HepG2 (cell line): ENCODE measurements around the gene WNK2. TPM values are rescaled to one million over a fixed set of nuclear protein-coding genes. Genes with fewer than 3 reads are reported as not detected.

Experiments
- ATAC-seq: fragments of 200-7000 bp; cut with Tn5 transposase; 3 replicates; pipeline ENCODE4 v1.9.1; 2020; ENCODE audit warnings: mild to moderate bottlenecking, moderate library complexity
- BruUV-seq: library from RNA; stranded (reverse); fragments of 400-500 nt; replicated peaks from 2 replicates; lab custom pipeline; 2021; lab: Mats Ljungman, UMichigan
- CTCF ChIA-PET: fragments of 300-600 bp; formaldehyde crosslinking; extraction: SDS; loops from one replicate; lab custom pipeline; 2021; ENCODE audit warnings: low total read pairs, inconsistent platforms, low intra/inter-chr PET ratio; lab: Yijun Ruan, JAX
- POLR2A ChIA-PET: fragments of 350-600 bp; sonication (Branson Sonifier 250); formaldehyde crosslinking; loops from one replicate; lab custom pipeline; 2020; ENCODE audit warnings: antibody characterized with exemption, inconsistent platforms; lab: Yijun Ruan, JAX
- DNase-seq: peaks from one replicate; pipeline ENCODE4 v3.0.0-alpha.2; 2015; ENCODE audit warnings: low spot score
- FAIRE-seq: peaks from 3 replicates; lab custom pipeline; 2011; peaks lifted over from hg19 to GRCh38; lab: Jason Lieb, UNC
- H2AFZ ChIP-seq: one replicate; pipeline ENCODE4 v1.6.1; 2011; ENCODE audit warnings: low read length, inconsistent platforms
- H3K27ac ChIP-seq: fragments of 300-600 bp; 3 replicates; pipeline ENCODE4 v1.8.0; 2011; ENCODE audit warnings: mixed run types, mild to moderate bottlenecking, mixed read lengths, low read length, inconsistent platforms; ENCODE audit not compliant: insufficient read depth; ENCODE audit errors: extremely low read length
- H3K27me3 ChIP-seq, 2 experiments: fragments of 200-600 bp in 1 of 2; 2 replicates in 1 of 2; 3 replicates in 1 of 2; pipeline versions ENCODE4 v1.6.0 to v1.8.0; 2011; ENCODE audit warnings: low read length in 2 of 2, mild to moderate bottlenecking in 2 of 2, moderate library complexity in 2 of 2, inconsistent platforms in 1 of 2; ENCODE audit not compliant: insufficient read depth in 2 of 2, control insufficient read depth in 1 of 2
- H3K36me3 ChIP-seq, 2 experiments: fragments of 200-600 bp in 1 of 2; replicated peaks in 1 of 2; 2 replicates in 1 of 2; 3 replicates in 1 of 2; pipeline versions ENCODE4 v1.5.1 to v1.8.0; 2011; ENCODE audit warnings: low read length in 2 of 2, inconsistent platforms in 1 of 2; ENCODE audit not compliant: insufficient read depth in 2 of 2, control insufficient read depth in 1 of 2
- H3K4me1 ChIP-seq: 2 replicates; pipeline ENCODE4 v1.5.1; 2012; ENCODE audit warnings: low read length, inconsistent platforms; ENCODE audit not compliant: insufficient read depth
- H3K4me2 ChIP-seq: 2 replicates; pipeline ENCODE4 v1.6.0; 2011; ENCODE audit warnings: low read depth, low read length, inconsistent platforms
- H3K4me3 ChIP-seq, 3 experiments: fragments of 200-600 bp in 1 of 3; sonication (generic), shearing (Covaris generic) in 1 of 3; replicated peaks in 1 of 3; 2 replicates each; pipeline ENCODE4 v1.5.1; 2011 to 2016; ENCODE audit warnings: low read length in 3 of 3, inconsistent platforms in 2 of 3, low read depth in 2 of 3, mild to moderate bottlenecking in 2 of 3, control low read depth in 1 of 3, mixed read lengths in 1 of 3; ENCODE audit not compliant: insufficient read depth in 1 of 3
- H3K79me2 ChIP-seq: one replicate; pipeline ENCODE4 v1.6.1; 2011; ENCODE audit warnings: low read length, inconsistent platforms; ENCODE audit not compliant: insufficient read depth
- H3K9ac ChIP-seq: 2 replicates; pipeline ENCODE4 v1.6.0; 2011; ENCODE audit warnings: mild to moderate bottlenecking, low read depth, low read length, inconsistent platforms; ENCODE audit not compliant: insufficient read depth
- H3K9me3 ChIP-seq: 2 replicates; pipeline ENCODE4 v1.5.1; 2012; ENCODE audit warnings: mild to moderate bottlenecking, low read length
- H4K20me1 ChIP-seq: 2 replicates; pipeline ENCODE4 v1.6.0; 2011; ENCODE audit warnings: inconsistent platforms, mild to moderate bottlenecking, low read length, moderate library complexity; ENCODE audit not compliant: insufficient read depth
- EEA1 ChIP-seq: sonication (generic); formaldehyde crosslinking; IDR thresholded peaks from 2 replicates; pipeline ENCODE4 v1.5.1; 2020; ENCODE audit warnings: mild to moderate bottlenecking, missing genetic modification reagents, borderline replicate concordance
- HIVEP1 ChIP-seq: sonication (generic); formaldehyde crosslinking; IDR thresholded peaks from 2 replicates; pipeline ENCODE4 v1.4.0; 2020; ENCODE audit warnings: mild to moderate bottlenecking, missing genetic modification reagents
- HMGA1 ChIP-seq: sonication (generic); formaldehyde crosslinking; conservative IDR thresholded peaks from 2 replicates; pipeline ENCODE4 v1.4.0; 2020; ENCODE audit warnings: missing genetic modification reagents
- HOXD1 ChIP-seq: sonication (generic); formaldehyde crosslinking; IDR thresholded peaks from 2 replicates; pipeline ENCODE4 v1.5.0; 2020; ENCODE audit warnings: missing genetic modification reagents
- MAFF ChIP-seq: IDR thresholded peaks from 2 replicates; pipeline ENCODE4 v1.6.1; 2011; ENCODE audit warnings: low read depth, low read length, improper control_type of control experiment
- MAFG ChIP-seq: sonication (generic); formaldehyde crosslinking; IDR thresholded peaks from 2 replicates; pipeline ENCODE4 v1.5.1; 2020; ENCODE audit warnings: mild to moderate bottlenecking, missing genetic modification reagents
- MEIS1 ChIP-seq: sonication (generic); formaldehyde crosslinking; IDR thresholded peaks from 2 replicates; pipeline ENCODE4 v1.9.0; 2021; ENCODE audit warnings: mild to moderate bottlenecking, missing genetic modification reagents, moderate library complexity, borderline replicate concordance
- NFAT5 ChIP-seq: sonication (generic); formaldehyde crosslinking; IDR thresholded peaks from 2 replicates; pipeline ENCODE4 v1.4.0; 2020; ENCODE audit warnings: missing genetic modification reagents
- RCOR2 ChIP-seq: IDR thresholded peaks from 2 replicates; pipeline ENCODE4 v1.6.1; 2016; ENCODE audit warnings: missing biosample characterization, missing genetic modification reagents
- RFX1 ChIP-seq: fragments of 450-650 bp; IDR thresholded peaks from 2 replicates; pipeline ENCODE4 v1.6.1; 2017
- SIN3B ChIP-seq: fragments of 150-350 bp; IDR thresholded peaks from 2 replicates; pipeline ENCODE4 v1.6.1; 2014; ENCODE audit warnings: low read length
- ZBED4 ChIP-seq: sonication (generic); formaldehyde crosslinking; IDR thresholded peaks from 2 replicates; pipeline ENCODE4 v1.4.0; 2020; ENCODE audit warnings: missing genetic modification reagents, borderline replicate concordance
- ZFX ChIP-seq: sonication (generic); formaldehyde crosslinking; IDR thresholded peaks from 2 replicates; pipeline ENCODE4 v1.4.0; 2020; ENCODE audit warnings: mild to moderate bottlenecking, low read depth, missing genetic modification reagents, moderate library complexity
- ZNF24 ChIP-seq: fragments of 450-650 bp; IDR thresholded peaks from 2 replicates; pipeline ENCODE4 v1.6.1; 2017; ENCODE audit warnings: antibody characterized with exemption, mild to moderate bottlenecking
- ZNF292 ChIP-seq: sonication (generic); formaldehyde crosslinking; IDR thresholded peaks from 2 replicates; pipeline ENCODE4 v1.8.1; 2022; ENCODE audit warnings: mild to moderate bottlenecking, low read depth, missing genetic modification reagents, borderline replicate concordance
- WGBS: methylation state at CpG from one replicate; pipeline ENCODE4 v1.1.6; 2017; ENCODE audit warnings: low lambda C conversion rate; 5-methylcytosine and 5-hydroxymethylcytosine counted together
- in situ Hi-C: cut with HindIII; loops from 2 replicates; pipeline ENCODE4 v1.10.0; 2017; ENCODE audit warnings: low pct_unique_long_range_greater_than_20kb; ENCODE audit not compliant: extremely low pct_ligation_motif_present
- intact Hi-C: fragments of 100-400 bp; cut with micrococcal nuclease; formaldehyde crosslinking; loops from one replicate; pipeline ENCODE4 v1.10.0; 2022; ENCODE audit not compliant: unreplicated experiment
- polyA plus RNA-seq, 8 experiments: library from polyadenylated mRNA; depleted of rRNA in 3 of 8; stranded (reverse) in 7 of 8; unstranded in 1 of 8; fragments of >200 nt; fragmentation: Illumina TruSeq in 4 of 8; extraction: Trizol in 4 of 8; gene quantifications; 2 replicates each; pipeline versions ENCODE4 v1.2.1 to v1.2.3, GENCODE V29; 2011 to 2016; ENCODE audit warnings: low read depth in 4 of 8, missing spikeins in 1 of 8, mixed read lengths in 1 of 8; ENCODE audit not compliant: insufficient read depth in 1 of 8
- total RNA-seq, 5 experiments: library from RNA; depleted of rRNA; stranded (reverse); fragments of >200 nt; fragmentation: Illumina TruSeq; extraction: Trizol; gene quantifications; 2 replicates each; pipeline ENCODE4 v1.2.3, GENCODE V29; 2016; ENCODE audit warnings: low read depth in 1 of 5

Gene WNK2
- total and polyA plus RNA-seq, 2 of the 13 experiments (the other 11 are each of a cell fraction or from before 2014, with no cell fraction given): 10.5 to 12.0 TPM

GRCh38 chr9:93216073-93216365 is 32.1 kb downstream of the WNK2 start:
- intact Hi-C loops: no loop called here

More at GRCh38 chr9:93216073-93216365, 32.1 kb downstream of the WNK2 start:
- 100% methylated on average over 1 of the region's 1 CpG for WGBS
- H3K4me2 ChIP-seq: no peak overlapping the region
- no peak for ATAC-seq
- H3K36me3 ChIP-seq: peaks cover 0 to 7% of the 10 kb centered on the region in 2 experiments; a peak in 4 of 5 replicates
- H3K9me3 ChIP-seq: peaks cover 6% of the 10 kb centered on the region; the same call in 1 of the 2 replicates
- H2AFZ ChIP-seq: no peak overlapping the region
- DNase-seq: no peak
- ChIA-PET CTCF (no interaction called here), POLR2A (no interaction called here)
- H4K20me1 ChIP-seq: peaks cover 3% of the 10 kb centered on the region; the same call in 1 of the 2 replicates
- BruUV-seq: no TSS peak
- H3K4me1 ChIP-seq: peaks cover 30% of the 10 kb centered on the region
- TF ChIP-seq RCOR2: no peak
- no peak for TF ChIP-seq NFAT5 (CRISPR knock-in tag)
- TF ChIP-seq HIVEP1: no peak
- no peak for TF ChIP-seq SIN3B
- TF ChIP-seq EEA1 (CRISPR knock-in tag): no peak
- TF ChIP-seq ZBED4: no peak
- TF ChIP-seq RFX1: no peak
- TF ChIP-seq MAFG: no peak
- TF ChIP-seq HMGA1 (CRISPR knock-in tag): no peak
- TF ChIP-seq ZNF24: no peak
- TF ChIP-seq ZNF292 (CRISPR knock-in tag): no peak
- TF ChIP-seq MAFF: no peak
- no peak for TF ChIP-seq MEIS1 (CRISPR knock-in tag)
- no peak for TF ChIP-seq ZFX (CRISPR knock-in tag)
- no peak for TF ChIP-seq HOXD1 (CRISPR knock-in tag)
- in situ Hi-C loops: no loop called here
- no peak overlapping the region for H3K4me3 ChIP-seq
- no peak for FAIRE-seq
- peaks cover 63% of the 10 kb centered on the region for H3K79me2 ChIP-seq
- no peak overlapping the region for H3K9ac ChIP-seq
- H3K27ac ChIP-seq: no peak overlapping the region
- no peaks in the 10 kb centered on the region for H3K27me3 ChIP-seq
